Measurements from ENCODE around the gene PRKCE. TPM values are rescaled to one million over a fixed set of nuclear protein-coding genes. Genes with fewer than 3 reads are reported as not detected.

Gene PRKCE
- polyA plus RNA-seq, 3 donors: 1.3 to 7.7 (median 2.3) TPM

- peaks cover 11 to 13% (median 11%) of the 10 kb centered on the region in 3 donors for H3K27me3 Mint-ChIP-seq (ENCODE audit: low read depth in 3 of 3)
- peaks cover 0 to 14% of the 10 kb centered on the region in 2 donors for H3K27me3 ChIP-seq (ENCODE audit: control insufficient read depth in 2 of 2, insufficient read depth in 2 of 2, low read length in 2 of 2)
- H3K9me3 ChIP-seq (replicated peaks in 1 of 2; ENCODE audit: control insufficient read depth in 1 of 2, insufficient read depth in 1 of 2, low read length in 2 of 2): no peaks in the 10 kb centered on the region
- WGBS (ENCODE audit: insufficient coverage): 85% methylated on average over 3 of the region's 9 CpGs
- no peak for DNase-seq
- H3K27ac ChIP-seq (ENCODE audit: low read depth in 1 of 2, low read length in 2 of 2): no peak overlapping the region
- H3K9me3 Mint-ChIP-seq: peaks cover 0 to 5% (median 0%) of the 10 kb centered on the region in 7 donors
- H3K36me3 Mint-ChIP-seq: no peaks in the 10 kb centered on the region
- no peaks in the 10 kb centered on the region for H3K36me3 ChIP-seq (replicated peaks in 1 of 2; ENCODE audit: control insufficient read depth in 1 of 2, insufficient read depth in 2 of 2, low read length in 2 of 2)
- H3K4me1 Mint-ChIP-seq: peaks cover 27% of the 10 kb centered on the region
- no peak overlapping the region for H3K4me3 ChIP-seq (replicated peaks in 1 of 3; ENCODE audit: low read depth in 2 of 3, low read length in 3 of 3)
- H3K27ac Mint-ChIP-seq: peak overlapping the region in 1 of 7 donors; percentile 58
- TF ChIP-seq CTCF (IDR thresholded peaks at IDR 0.05): no peak
- no peak overlapping the region for H3K9ac ChIP-seq (ENCODE audit: insufficient read depth, low read length, poor library complexity, severe bottlenecking)
- intact Hi-C loops (cut with micrococcal nuclease): no loop called here
- H3K4me3 Mint-ChIP-seq: no peak overlapping the region
- H3K79me2 ChIP-seq (ENCODE audit: insufficient read depth, low read length): peaks cover 15% of the 10 kb centered on the region
- H2AFZ ChIP-seq (ENCODE audit: insufficient read depth, low read depth, low read length, poor library complexity, severe bottlenecking): no peak overlapping the region
- peaks cover 5% of the 10 kb centered on the region for H4K20me1 ChIP-seq (ENCODE audit: insufficient read depth, low read length)
- no peak overlapping the region for H3K4me2 ChIP-seq (replicated peaks; ENCODE audit: extremely low read depth, low read length, poor library complexity, severe bottlenecking)
- H3K4me1 ChIP-seq (ENCODE audit: control insufficient read depth in 1 of 2, insufficient read depth in 2 of 2, low read length in 2 of 2): peaks cover 22 to 25% of the 10 kb centered on the region in 2 donors
Measured at GRCh38 chr2:45647356-45647755, 4.1 kb upstream of the PRKCE start.

- no peak overlapping the region for H3K4me2 ChIP-seq (replicated peaks; ENCODE audit: extremely low read depth, low read length, poor library complexity, severe bottlenecking)
- H3K4me3 ChIP-seq (replicated peaks in 1 of 3; ENCODE audit: low read depth in 2 of 3, low read length in 3 of 3): no peak overlapping the region
- no peak for TF ChIP-seq CTCF (IDR thresholded peaks at IDR 0.05)
- H3K27me3 ChIP-seq (ENCODE audit: control insufficient read depth in 2 of 2, insufficient read depth in 2 of 2, low read length in 2 of 2): peaks cover 0 to 7% of the 10 kb centered on the region in 2 donors
- H3K36me3 Mint-ChIP-seq: no peaks in the 10 kb centered on the region
- H3K9ac ChIP-seq (ENCODE audit: insufficient read depth, low read length, poor library complexity, severe bottlenecking): no peak overlapping the region
- peaks cover 27 to 30% of the 10 kb centered on the region in 2 donors for H3K4me1 ChIP-seq (ENCODE audit: control insufficient read depth in 1 of 2, insufficient read depth in 2 of 2, low read length in 2 of 2)
- peaks cover 11% of the 10 kb centered on the region for H4K20me1 ChIP-seq (ENCODE audit: insufficient read depth, low read length)
- H3K36me3 ChIP-seq (replicated peaks in 1 of 2; ENCODE audit: control insufficient read depth in 1 of 2, insufficient read depth in 2 of 2, low read length in 2 of 2): no peaks in the 10 kb centered on the region
- H3K27ac Mint-ChIP-seq: no peak overlapping the region
- H3K9me3 ChIP-seq (replicated peaks in 1 of 2; ENCODE audit: control insufficient read depth in 1 of 2, insufficient read depth in 1 of 2, low read length in 2 of 2): no peaks in the 10 kb centered on the region
- intact Hi-C loops (cut with micrococcal nuclease): no loop called here
- peaks cover 15% of the 10 kb centered on the region for H3K79me2 ChIP-seq (ENCODE audit: insufficient read depth, low read length)
- 100% methylated on average over 1 of the region's 3 CpGs for WGBS (ENCODE audit: insufficient coverage)
- no peak overlapping the region for H3K27ac ChIP-seq (ENCODE audit: low read depth in 1 of 2, low read length in 2 of 2)
- peaks cover 32% of the 10 kb centered on the region for H3K4me1 Mint-ChIP-seq
- H2AFZ ChIP-seq (ENCODE audit: insufficient read depth, low read depth, low read length, poor library complexity, severe bottlenecking): no peak overlapping the region
- no peak overlapping the region for H3K4me3 Mint-ChIP-seq
- H3K9me3 Mint-ChIP-seq: peaks cover 0 to 5% (median 2%) of the 10 kb centered on the region in 7 donors
- H3K27me3 Mint-ChIP-seq (ENCODE audit: low read depth in 3 of 3): peaks cover 9 to 14% (median 10%) of the 10 kb centered on the region in 3 donors
- DNase-seq: no peak
Measured at GRCh38 chr2:45647986-45648520, 3.4 kb upstream of the PRKCE start.
